Cardiac fibroblast (primary cell): Measurements from ENCODE around the gene P2RY6.
"Not testable (repeated sequence)": the region's sequence is repeated elsewhere in the genome, so short reads cannot be mapped to it uniquely, and the experiment has no call there.

ENCODE experiments used
- DNase-seq, 2 donors: peaks; one replicate each; pipeline versions ENCODE4 v3.0.0 to v3.0.0-alpha.2; 2010; ENCODE audit warnings: low read depth in 2 of 2
- H3K4me3 ChIP-seq, 2 donors: replicated peaks in 1 of 2; 1 replicate in 1 of 2; 2 replicates in 1 of 2; pipeline ENCODE4 v1.5.1; 2011; ENCODE audit warnings: low read depth in 2 of 2, low read length in 2 of 2, mild to moderate bottlenecking in 2 of 2, moderate library complexity in 1 of 2
- CTCF ChIP-seq: IDR thresholded peaks from one replicate; pipeline ENCODE4 v1.5.1; 2011; ENCODE audit warnings: low read depth, mild to moderate bottlenecking, low read length, inconsistent platforms

The P2RY6 gene

GRCh38 chr11:73267122-73267846 lies 4.9 kb upstream of the P2RY6 start:
- H3K4me3 ChIP-seq, result no peak overlapping the region
- TF ChIP-seq CTCF, result no peak
- DNase-seq, result no peak

GRCh38 chr11:73267906-73268540 lies 4.1 kb upstream of the P2RY6 start:
- DNase-seq, result no peak
- H3K4me3 ChIP-seq, result no peak overlapping the region
- TF ChIP-seq CTCF, result no peak

GRCh38 chr11:73268671-73269271 lies 3.4 kb upstream of the P2RY6 start:
- no peak for TF ChIP-seq CTCF
- DNase-seq, result no peak
- no peak overlapping the region for H3K4me3 ChIP-seq

GRCh38 chr11:73269459-73270015 lies 2.6 kb upstream of the P2RY6 start:
- DNase-seq, result no peak
- no peak for TF ChIP-seq CTCF
- no peak overlapping the region for H3K4me3 ChIP-seq

GRCh38 chr11:73270016-73270854 lies 1.9 kb upstream of the P2RY6 start:
- no peak for TF ChIP-seq CTCF
- H3K4me3 ChIP-seq, result no peak overlapping the region
- no peak for DNase-seq

GRCh38 chr11:73270855-73271477 lies 1.2 kb upstream of the P2RY6 start:
- no peak for TF ChIP-seq CTCF

GRCh38 chr11:73271478-73271865 lies 666 bp upstream of the P2RY6 start:
- not testable (repeated sequence) for H3K4me3 ChIP-seq, DNase-seq

More at GRCh38 chr11:73270855-73271477, 1.2 kb upstream of the P2RY6 start:
- no peak overlapping the region for H3K4me3 ChIP-seq
- no peak for DNase-seq
